OCI-LY7 (cell line): ENCODE data around the gene FOLR2. TPM values are rescaled to one million over a fixed set of nuclear protein-coding genes. Genes with fewer than 3 reads are reported as not detected.
"Not testable (repeated sequence)": the region's sequence is repeated elsewhere in the genome, so short reads cannot be mapped to it uniquely, and the experiment has no call there.

Experiments
- BruUV-seq: library from RNA; stranded (reverse); fragments of 400-500 nt; replicated peaks from 2 replicates; lab custom pipeline; 2021; lab: Mats Ljungman, UMichigan
- CTCF ChIA-PET: fragments of 300-600 bp; sonication (Branson Sonifier 250); formaldehyde crosslinking; loops from one replicate; lab custom pipeline; 2022; ENCODE audit warnings: antibody characterized with exemption; ENCODE audit not compliant: unreplicated experiment; lab: Charles Lee
- POLR2A ChIA-PET: fragments of 300-600 bp; sonication (Branson Sonifier 250); formaldehyde crosslinking; loops from one replicate; lab custom pipeline; 2022; ENCODE audit warnings: antibody characterized with exemption; lab: Charles Lee
- DNase-seq: peaks from one replicate; pipeline ENCODE4 v3.0.0-alpha.2; 2015; ENCODE audit warnings: low spot score
- H2AFZ ChIP-seq: fragments of 200-600 bp; sonication (generic), shearing (Covaris generic); 2 replicates; pipeline ENCODE4 v1.6.1; 2014; ENCODE audit warnings: mild to moderate bottlenecking, antibody characterized with exemption, low read length, moderate library complexity
- H3K27ac ChIP-seq: fragments of 200-600 bp; sonication (generic); 2 replicates; pipeline ENCODE4 v1.5.1; 2014; ENCODE audit warnings: mixed run types, low read depth, mild to moderate bottlenecking, moderate library complexity, low read length, inconsistent platforms; ENCODE audit not compliant: poor library complexity, severe bottlenecking
- H3K36me3 ChIP-seq: fragments of 200-600 bp; sonication (generic); 2 replicates; pipeline ENCODE4 v1.6.1; 2014; ENCODE audit warnings: mild to moderate bottlenecking, antibody characterized with exemption, low read length, moderate library complexity, mixed read lengths; ENCODE audit not compliant: insufficient read depth
- H3K4me1 ChIP-seq: fragments of 200-600 bp; sonication (generic); 2 replicates; pipeline ENCODE4 v1.5.1; 2014; ENCODE audit warnings: mild to moderate bottlenecking, low read length; ENCODE audit not compliant: insufficient read depth, poor library complexity, severe bottlenecking
- H3K4me2 ChIP-seq: fragments of 200-600 bp; sonication (generic); 2 replicates; pipeline ENCODE4 v1.6.1; 2014; ENCODE audit warnings: mild to moderate bottlenecking, low read length
- H3K4me3 ChIP-seq: fragments of 200-600 bp; sonication (generic); 2 replicates; pipeline ENCODE4 v1.5.1; 2014; ENCODE audit warnings: mild to moderate bottlenecking, low read depth, low read length; ENCODE audit not compliant: poor library complexity, severe bottlenecking
- H3K79me2 ChIP-seq: fragments of 200-600 bp; sonication (generic); 2 replicates; pipeline ENCODE4 v1.6.1; 2016; ENCODE audit warnings: low read depth, mild to moderate bottlenecking, low read length, moderate library complexity, mixed read lengths; ENCODE audit not compliant: insufficient read depth
- H3K9me2 ChIP-seq: fragments of 200-600 bp; sonication (generic); 2 replicates; pipeline ENCODE4 v1.6.1; 2016; ENCODE audit warnings: mild to moderate bottlenecking, low read length, mixed read lengths; ENCODE audit not compliant: insufficient read depth
- H3K9me3 ChIP-seq: fragments of 200-600 bp; sonication (generic); 2 replicates; pipeline ENCODE4 v1.6.1; 2014; ENCODE audit warnings: mild to moderate bottlenecking, mixed run types, low read length, mixed read lengths
- H4K20me1 ChIP-seq: fragments of 200-600 bp; sonication (generic); 2 replicates; pipeline ENCODE4 v1.6.1; 2014; ENCODE audit warnings: mild to moderate bottlenecking, antibody characterized with exemption, low read length, moderate library complexity, mixed read lengths; ENCODE audit not compliant: insufficient read depth
- CTCF ChIP-seq: fragments of 200-600 bp; sonication (generic); conservative IDR thresholded peaks from 2 replicates; pipeline ENCODE4 v1.5.1; 2014; ENCODE audit warnings: mild to moderate bottlenecking, antibody characterized with exemption, low read length, moderate library complexity, mixed read lengths
- EZH2phosphoT487 ChIP-seq: fragments of 200-600 bp; sonication (generic); IDR thresholded peaks from 2 replicates; pipeline ENCODE4 v1.6.1; 2018; ENCODE audit warnings: low read depth, borderline replicate concordance, mild to moderate bottlenecking, mixed run types, antibody characterized with exemption, low read length, moderate library complexity, mixed read lengths
- intact Hi-C: fragments of 100-400 bp; cut with micrococcal nuclease; formaldehyde crosslinking; loops from one replicate; pipeline ENCODE4 v1.10.0; 2022; ENCODE audit not compliant: unreplicated experiment
- total RNA-seq, 2 experiments: library from RNA; depleted of rRNA in 1 of 2; stranded (reverse); fragments of >200 nt in 1 of 2; shearing (Covaris generic) in 1 of 2; gene quantifications; 2 replicates each; pipeline ENCODE4 v1.2.3, GENCODE V29; 2014 to 2022

The FOLR2 gene
- total RNA-seq, 2 experiments from 2014 or later = 12.8 to 14.4 TPM

GRCh38 chr11:72202571-72202970 lies 14.0 kb upstream of the FOLR2 start:
- Histone ChIP-seq H3K9me2 (no peaks in the 10 kb centered on the region), H3K9me3 (no peaks in the 10 kb centered on the region), H3K79me2 (no peaks in the 10 kb centered on the region), H3K4me1 (peaks cover 6% of the 10 kb centered on the region), H3K4me2 (no peak overlapping the region), H4K20me1 (no peaks in the 10 kb centered on the region), H3K36me3 (no peaks in the 10 kb centered on the region), H2AFZ (no peak overlapping the region), H3K4me3 (no peak overlapping the region), H3K27ac (no peak overlapping the region)
- TF ChIP-seq CTCF = no peak
- no peak for TF ChIP-seq EZH2phosphoT487
- DNase-seq = no peak
- ChIA-PET POLR2A (no interaction called here), CTCF (no interaction called here)
- intact Hi-C loops = no loop called here
- no TSS peak for BruUV-seq

DNA sequence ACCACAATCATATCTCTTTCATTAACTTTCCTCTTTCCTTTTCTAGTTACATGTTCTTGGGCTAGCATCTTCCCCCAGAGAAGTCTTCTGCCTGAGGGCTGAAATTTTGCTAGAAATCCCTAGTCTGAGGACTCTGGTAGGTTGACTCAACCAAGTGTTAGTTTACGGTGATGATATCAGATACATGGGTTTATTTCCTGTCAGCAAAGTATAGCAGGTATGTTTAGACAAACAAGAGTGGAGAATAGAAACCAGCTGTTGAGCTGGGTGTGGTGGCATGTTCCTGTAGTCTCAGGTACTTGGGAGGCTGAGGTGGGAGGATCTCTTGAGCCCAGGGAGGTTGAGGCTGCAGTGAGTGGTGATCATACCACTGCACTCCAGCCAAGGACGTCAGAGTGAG lies 13.4 kb upstream of the FOLR2 start:
- no TSS peak for BruUV-seq
- DNase-seq = no peak
- H3K9me3 ChIP-seq = no peaks in the 10 kb centered on the region
- no peak overlapping the region for H3K27ac ChIP-seq
- no peak overlapping the region for H3K4me3 ChIP-seq
- POLR2A ChIA-PET = no interaction called here
- H3K36me3 ChIP-seq = no peaks in the 10 kb centered on the region
- H4K20me1 ChIP-seq = no peaks in the 10 kb centered on the region
- CTCF ChIA-PET = no interaction called here
- no peak overlapping the region for H2AFZ ChIP-seq
- no peak overlapping the region for H3K4me2 ChIP-seq
- H3K79me2 ChIP-seq = no peaks in the 10 kb centered on the region
- TF ChIP-seq CTCF (no peak), EZH2phosphoT487 (no peak)
- H3K4me1 ChIP-seq = peaks cover 6% of the 10 kb centered on the region
- H3K9me2 ChIP-seq = no peaks in the 10 kb centered on the region
- intact Hi-C loops = no loop called here

- no TSS peak for BruUV-seq
- Histone ChIP-seq H3K36me3 (no peaks in the 10 kb centered on the region), H3K4me1 (peaks cover 6% of the 10 kb centered on the region), H3K79me2 (no peaks in the 10 kb centered on the region), H4K20me1 (no peaks in the 10 kb centered on the region), H3K9me2 (no peaks in the 10 kb centered on the region), H3K27ac (no peak overlapping the region), H3K4me2 (no peak overlapping the region), H2AFZ (no peak overlapping the region), H3K4me3 (no peak overlapping the region), H3K9me3 (peaks cover 10% of the 10 kb centered on the region; the same call in 1 of the 2 replicates)
- DNase-seq = no peak
- POLR2A ChIA-PET = interaction anchor here (1.1 kb wide), 1 partner anchor 18 kb away, joined by 3 read pairs; no protein-coding TSS in a partner anchor
- CTCF ChIA-PET = interaction anchor here (0.9 kb wide), 1 partner anchor 25 kb away, joined by 3 read pairs; no protein-coding TSS in a partner anchor
- intact Hi-C loops = no loop called here
- TF ChIP-seq EZH2phosphoT487 (no peak), CTCF (no peak)
Observed at GRCh38 chr11:72204886-72205285, 11.7 kb upstream of the FOLR2 start.

GRCh38 chr11:72206794-72207193 lies 9.8 kb upstream of the FOLR2 start:
- DNase-seq, H3K27ac ChIP-seq, BruUV-seq, H3K4me3 ChIP-seq, H3K9me2 ChIP-seq, H4K20me1 ChIP-seq, H3K4me2 ChIP-seq, POLR2A ChIA-PET, H3K4me1 ChIP-seq, H3K36me3 ChIP-seq, H2AFZ ChIP-seq, intact Hi-C loops, H3K79me2 ChIP-seq, CTCF ChIA-PET: not testable (repeated sequence)
- peaks cover 15% of the 10 kb centered on the region; the same call in 1 of the 2 replicates for H3K9me3 ChIP-seq
